SKM-1 treated with dmso at 0.1 percent for 144 hours (cell line): ENCODE measurements around the gene AMDHD1.

Experiments used
- DNase-seq: peaks from one replicate; lab custom pipeline; 2025; ENCODE audit not compliant: unreplicated experiment; lab: John Stamatoyannopoulos, UW

The AMDHD1 gene, protein sequence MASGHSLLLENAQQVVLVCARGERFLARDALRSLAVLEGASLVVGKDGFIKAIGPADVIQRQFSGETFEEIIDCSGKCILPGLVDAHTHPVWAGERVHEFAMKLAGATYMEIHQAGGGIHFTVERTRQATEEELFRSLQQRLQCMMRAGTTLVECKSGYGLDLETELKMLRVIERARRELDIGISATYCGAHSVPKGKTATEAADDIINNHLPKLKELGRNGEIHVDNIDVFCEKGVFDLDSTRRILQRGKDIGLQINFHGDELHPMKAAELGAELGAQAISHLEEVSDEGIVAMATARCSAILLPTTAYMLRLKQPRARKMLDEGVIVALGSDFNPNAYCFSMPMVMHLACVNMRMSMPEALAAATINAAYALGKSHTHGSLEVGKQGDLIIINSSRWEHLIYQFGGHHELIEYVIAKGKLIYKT

DNA sequence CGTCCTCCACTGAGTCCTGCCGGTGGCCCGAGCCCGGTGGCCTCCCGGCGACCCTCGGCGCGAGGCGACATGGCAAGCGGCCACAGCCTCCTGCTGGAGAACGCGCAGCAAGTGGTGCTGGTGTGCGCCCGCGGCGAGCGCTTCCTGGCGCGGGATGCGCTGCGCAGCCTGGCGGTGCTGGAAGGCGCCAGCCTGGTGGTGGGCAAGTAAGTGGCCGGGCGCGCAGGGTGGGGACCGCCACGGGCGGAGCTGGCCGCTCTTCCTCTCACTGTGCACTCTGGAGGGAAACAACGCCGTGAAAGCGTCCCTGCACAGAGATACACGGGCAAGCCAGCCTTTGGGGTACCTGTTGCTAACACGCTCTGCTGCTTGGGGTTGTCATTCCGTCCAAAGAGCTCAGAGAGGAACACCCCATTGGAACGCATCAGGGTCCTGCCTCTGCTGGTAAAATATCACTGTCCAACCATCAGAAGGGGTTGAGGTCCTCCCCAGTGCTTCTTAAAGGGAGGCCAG is at the start of gene AMDHD1:
Gene AMDHD1, plus strand, starts transcription at position 2 of the 513 bp plus-strand sequence. Its CDS starts 68 bp downstream, at position 70.
- no peak for DNase-seq

DNA sequence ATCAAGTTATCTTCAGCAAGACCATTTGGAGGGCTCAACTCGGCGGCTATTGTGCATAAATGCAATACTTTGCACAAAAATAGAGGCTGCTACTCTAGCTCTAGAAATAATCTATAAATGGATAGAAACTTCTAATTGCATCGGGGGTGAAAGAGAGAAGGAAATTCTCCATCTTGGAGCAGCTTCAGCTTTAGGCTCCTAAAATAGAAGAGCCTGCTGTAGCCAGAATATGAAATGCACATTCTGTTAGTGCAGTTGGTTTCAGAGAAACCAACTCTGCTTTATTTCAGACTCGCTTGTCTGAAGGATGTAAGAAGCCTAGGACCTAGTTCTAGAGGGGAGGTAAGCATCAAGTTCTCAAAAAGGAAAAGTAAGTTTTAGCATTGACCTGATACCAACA is 46.3 kb upstream of the AMDHD1 start:
- no peak for DNase-seq

DNA sequence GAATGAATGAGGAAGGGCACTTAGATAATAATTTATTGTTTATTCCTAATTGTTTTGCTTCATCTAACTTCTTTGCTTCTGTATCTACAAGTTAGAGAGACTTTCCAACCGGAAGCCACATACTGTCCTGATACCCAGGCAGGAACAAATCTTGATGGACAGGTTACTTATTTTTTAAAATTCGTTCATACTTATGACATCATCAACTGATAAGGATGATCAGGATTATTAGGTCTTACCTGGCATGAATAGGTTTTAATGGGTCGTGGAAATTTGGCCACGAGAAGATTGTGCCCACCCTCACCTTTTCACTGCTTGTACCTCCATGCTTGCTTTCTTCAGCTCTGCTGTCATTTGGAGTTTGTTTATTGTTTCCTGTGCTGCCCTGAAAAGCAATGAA is 45.0 kb upstream of the AMDHD1 start:
- no peak for DNase-seq

DNA sequence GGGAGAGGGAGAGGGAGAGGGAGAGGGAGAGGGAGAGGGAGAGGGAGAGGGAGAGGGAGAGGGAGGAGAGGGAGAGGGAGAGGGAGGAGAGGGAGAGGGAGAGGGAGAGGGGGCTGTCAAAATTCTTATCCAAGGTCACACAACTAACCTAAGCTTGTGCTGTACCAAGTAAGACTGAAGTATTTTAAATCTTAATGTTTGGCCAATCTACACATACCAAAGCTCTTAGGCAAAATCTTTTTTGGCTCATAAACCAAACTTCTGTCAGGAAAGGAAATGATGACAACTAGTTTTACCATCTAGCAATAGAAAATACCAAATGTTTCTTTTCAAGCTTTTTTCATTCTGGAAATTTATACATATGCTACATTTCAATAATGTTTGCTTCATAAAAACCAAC is 34.6 kb upstream of the AMDHD1 start:
- no peak for DNase-seq

DNA sequence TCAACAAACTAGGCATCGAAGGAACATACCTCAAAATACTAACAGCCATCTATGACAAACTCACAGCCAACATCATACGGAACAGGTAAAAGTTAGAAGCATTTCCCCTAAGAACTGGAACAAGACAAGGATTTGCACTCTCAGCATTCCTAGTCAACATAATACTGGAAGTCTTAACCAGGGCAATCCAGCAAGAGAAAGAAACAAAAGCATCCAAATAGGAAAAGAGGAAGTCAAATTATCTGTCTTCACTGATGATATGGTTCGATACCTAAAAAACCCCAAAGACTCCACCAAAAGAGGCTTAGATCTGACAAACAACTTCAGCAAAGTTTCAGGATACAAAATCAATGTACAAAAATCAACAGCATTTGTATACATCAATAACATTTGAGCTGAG is 33.3 kb upstream of the AMDHD1 start:
- DNase-seq: no peak

DNA sequence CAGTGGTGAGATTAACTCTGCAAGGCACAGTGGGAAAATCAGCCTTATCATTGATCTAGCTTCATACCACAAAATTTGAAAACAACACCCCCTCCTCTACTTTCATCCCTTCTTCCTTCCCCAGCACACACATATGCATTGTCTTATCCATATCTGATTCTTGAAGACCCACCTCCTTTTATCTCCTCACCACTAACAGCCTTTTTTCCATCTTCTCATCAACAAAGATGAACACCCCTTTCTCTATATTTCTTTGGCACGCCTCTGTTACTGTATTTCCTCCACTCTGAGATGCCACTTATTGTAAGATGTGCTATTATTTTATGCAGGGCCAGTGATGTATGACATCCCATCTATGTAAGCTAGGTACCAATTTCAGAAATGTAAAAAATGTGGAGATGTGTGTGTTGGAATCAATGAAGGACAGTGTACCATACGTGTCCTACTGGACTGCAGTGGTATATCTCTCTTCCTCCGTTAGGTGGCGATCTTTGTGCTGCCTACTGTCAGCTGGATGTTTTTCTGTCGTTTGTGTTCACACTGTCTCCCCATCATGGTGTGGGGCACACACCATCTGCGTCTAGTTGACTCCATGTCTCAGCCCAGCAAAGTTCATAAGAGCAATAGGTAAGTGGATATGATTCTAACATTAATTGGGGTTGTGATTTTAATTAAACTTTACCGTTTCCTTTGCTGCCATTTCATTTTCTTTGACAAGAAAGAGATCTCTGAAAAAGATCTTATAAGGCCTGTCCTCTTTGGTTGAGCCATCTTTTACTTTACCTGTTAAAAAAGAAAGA is 24.7 kb upstream of the AMDHD1 start:
- peak; percentile 33 for DNase-seq

DNA sequence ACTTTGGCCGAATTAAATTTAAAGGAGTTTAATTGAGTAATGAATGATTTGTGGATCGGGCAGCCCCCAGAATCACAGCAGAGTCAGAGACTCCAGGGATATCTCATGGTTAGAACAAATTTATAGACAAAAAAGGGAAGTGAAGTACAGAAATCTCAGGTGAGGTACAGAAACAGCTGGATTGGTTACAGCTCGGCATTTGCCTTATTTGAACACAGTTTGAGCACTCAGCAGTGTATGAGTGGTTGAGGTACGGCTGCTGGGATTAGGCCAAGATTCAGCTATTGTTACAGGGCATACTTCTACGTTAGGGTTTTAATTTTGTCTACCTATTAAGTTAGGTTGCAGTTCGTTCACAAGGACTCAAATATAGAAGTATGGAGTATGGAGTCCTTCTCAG is 24.0 kb upstream of the AMDHD1 start:
- no peak for DNase-seq

- DNase-seq: no peak
Measured at GRCh38 chr12:95922231-95922630, 20.9 kb upstream of the AMDHD1 start.

- no peak for DNase-seq
Measured at GRCh38 chr12:95940514-95940913, 2.6 kb upstream of the AMDHD1 start.

DNA sequence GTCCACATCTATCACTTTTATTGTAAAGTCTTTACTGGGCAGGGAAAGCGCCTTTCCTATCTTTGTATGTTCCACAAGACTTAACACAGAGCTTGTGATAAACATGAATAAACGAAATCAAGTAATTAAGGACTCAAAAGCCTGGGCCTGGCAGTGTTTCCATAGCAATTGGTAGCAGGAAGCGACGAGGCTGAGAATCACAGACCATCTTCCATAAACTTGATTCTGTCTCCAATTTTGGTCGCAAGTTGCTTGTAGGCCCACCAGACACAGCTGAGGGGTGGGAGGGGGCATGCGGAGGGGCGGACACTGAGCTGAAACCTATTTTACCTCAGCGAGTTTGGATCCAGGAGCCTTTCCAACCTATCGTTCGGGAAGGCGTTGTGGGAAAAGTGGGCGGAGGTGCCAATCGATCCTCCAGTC is 1.0 kb upstream of the AMDHD1 start:
- DNase-seq: no peak

DNA sequence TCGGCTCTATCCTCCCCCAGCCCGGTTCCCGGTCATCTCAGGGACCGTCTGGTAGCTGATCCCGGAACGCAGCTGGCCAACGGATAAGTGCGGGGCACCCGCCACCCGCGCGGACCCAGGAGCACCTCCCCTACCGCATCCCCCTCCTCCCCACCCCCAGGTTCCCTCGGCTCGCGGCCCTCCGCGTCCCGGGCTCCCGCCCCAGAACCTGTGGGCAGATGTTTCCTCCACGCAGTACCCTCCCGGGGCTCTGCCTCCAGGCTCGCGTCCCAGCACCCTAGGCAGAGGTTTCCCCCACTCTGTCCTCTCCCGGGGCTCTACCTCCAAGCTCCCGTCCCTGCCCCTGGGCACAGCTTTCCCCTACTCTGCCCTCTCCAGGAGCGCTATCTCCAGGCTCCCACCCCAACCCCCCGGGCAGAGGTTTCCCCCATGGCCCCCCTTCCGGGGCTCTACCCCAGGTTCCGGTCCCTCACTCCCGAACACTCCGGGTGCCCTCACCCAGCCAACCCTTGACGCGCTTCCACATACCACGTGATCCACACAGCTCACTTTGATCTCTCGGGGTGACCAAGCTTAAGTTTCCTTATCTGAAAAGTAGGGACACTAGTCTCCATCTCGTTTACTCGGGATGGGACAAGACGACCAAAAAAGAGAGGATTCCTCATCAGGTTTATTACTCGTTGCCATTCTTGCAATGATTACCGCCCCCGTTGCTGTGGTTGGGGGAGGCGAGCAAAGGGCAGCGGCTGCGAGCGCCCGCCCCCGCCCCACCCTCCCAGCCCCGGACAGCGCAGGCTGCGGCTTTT is 404 bp upstream of the AMDHD1 start, which contains the start of gene CCDC38:
Gene CCDC38, minus strand, starts transcription at position 91 of the 806 bp plus-strand sequence. CDS start 6,105 bp downstream, outside the sequence.
- peak; percentile 26 for DNase-seq

DNA sequence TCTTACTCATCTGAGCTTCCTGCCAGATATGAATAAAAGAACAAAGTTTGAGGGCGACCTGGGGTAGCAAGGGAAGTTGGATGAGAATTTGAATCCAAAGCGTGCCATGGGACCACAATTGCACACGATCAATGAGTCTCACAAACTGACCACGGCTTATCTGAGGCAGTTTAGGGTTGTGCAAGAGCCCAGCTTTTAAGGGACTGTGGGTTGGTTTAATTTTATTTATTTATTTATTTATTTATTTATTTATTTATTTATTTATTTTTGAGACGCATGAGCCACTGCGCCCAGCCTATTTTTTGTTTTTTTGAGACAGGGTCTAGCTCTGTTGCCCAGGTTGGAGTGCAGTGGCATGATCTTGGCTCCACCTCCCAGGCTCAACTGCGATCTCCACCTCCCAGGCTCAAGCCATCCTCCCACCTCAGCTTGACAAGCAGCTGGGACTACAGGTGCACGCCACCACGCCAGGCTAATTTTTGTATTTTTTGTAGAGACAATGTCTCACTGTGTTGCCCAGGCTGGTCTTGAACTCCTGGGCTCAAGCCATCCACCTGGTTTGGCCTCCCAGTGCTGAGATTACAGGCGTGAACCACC is 1.1 kb downstream of the AMDHD1 start:
- DNase-seq: no peak

- DNase-seq: no peak
Measured at GRCh38 chr12:95949477-95950206, 6.5 kb downstream of the AMDHD1 start.

GRCh38 chr12:95951515-95951914 is 8.4 kb downstream of the AMDHD1 start:
- no peak for DNase-seq

- no peak for DNase-seq
Measured at GRCh38 chr12:95953000-95953399, 9.9 kb downstream of the AMDHD1 start.

DNA sequence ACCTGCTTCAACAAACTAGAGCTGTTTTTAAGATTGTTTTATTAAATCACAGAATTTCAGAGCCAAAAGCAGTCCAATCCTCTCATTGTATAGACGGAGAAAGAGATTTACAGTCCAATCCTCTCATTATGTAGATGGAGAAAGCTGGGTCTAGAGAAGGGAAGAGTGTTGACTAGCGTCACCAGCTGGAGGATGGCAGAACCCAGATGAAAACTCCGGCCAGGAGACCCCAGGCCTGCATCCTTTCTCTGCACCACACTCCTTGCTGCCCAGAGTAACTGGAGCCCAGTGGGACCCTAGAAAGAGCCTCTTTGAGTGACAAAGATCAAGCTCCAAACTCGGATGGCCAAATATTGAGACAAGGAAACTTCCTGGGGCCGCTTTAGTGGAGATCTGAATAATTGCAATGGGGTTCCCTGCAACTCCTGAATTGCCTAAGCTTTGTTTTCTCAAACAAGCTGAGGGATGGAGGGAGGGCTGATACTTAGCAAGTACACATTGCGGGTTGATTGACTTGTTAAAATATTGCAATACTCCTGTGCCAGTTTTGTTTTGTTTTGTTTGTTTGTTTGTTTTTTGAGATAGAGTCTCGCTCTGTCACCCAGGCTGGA is 12.5 kb downstream of the AMDHD1 start:
- no peak for DNase-seq

- DNase-seq: no peak
Measured at GRCh38 chr12:95956557-95957145, 13.5 kb downstream of the AMDHD1 start.

GRCh38 chr12:95959107-95959506 is 16.0 kb downstream of the AMDHD1 start:
- DNase-seq: peak; percentile 1

DNA sequence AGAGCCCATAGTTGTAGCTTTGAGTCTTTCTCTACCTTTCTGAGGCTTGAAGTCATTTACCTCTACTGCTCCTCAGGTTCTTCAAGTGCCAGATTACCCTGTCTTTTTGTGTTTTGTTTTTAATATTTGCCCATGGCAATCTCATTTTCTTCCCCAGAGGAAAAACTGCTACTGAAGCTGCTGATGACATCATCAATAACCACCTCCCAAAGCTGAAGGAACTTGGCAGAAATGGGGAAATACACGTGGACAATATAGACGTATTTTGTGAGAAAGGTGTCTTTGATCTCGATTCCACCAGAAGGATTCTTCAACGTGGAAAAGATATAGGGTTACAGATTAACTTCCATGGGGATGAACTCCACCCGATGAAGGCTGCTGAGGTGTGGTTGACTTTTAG is 17.1 kb downstream of the AMDHD1 start:
- DNase-seq: no peak
